C4-2B (cell line): Measurements from ENCODE around the gene PLEKHG4.

Experiments
- CTCF ChIP-seq: fragments of 450-650 bp; conservative IDR thresholded peaks from 2 replicates; pipeline ENCODE4 v1.5.1; 2017; ENCODE audit warnings: mild to moderate bottlenecking
- ZFX ChIP-seq: fragments of 450-650 bp; IDR thresholded peaks from 2 replicates; pipeline ENCODE4 v1.6.1; 2017

GRCh38 chr16:67248401-67249177, 30.7 kb upstream of the PLEKHG4 start, which contains the start of gene SLC9A5:
- TF ChIP-seq CTCF (peak; percentile 56), ZFX (no peak)
